Endothelial cell of hepatic sinusoid (primary cell): Measurements from ENCODE around the gene BRD2.

Experiments used
- in situ Hi-C: cut with HindIII; loops from 2 replicates; pipeline ENCODE4 v1.10.0; 2017; ENCODE audit warnings: low sequenced_read_pairs

Gene BRD2

GRCh38 chr6:33019372-33019771 is 51.0 kb downstream of the BRD2 start:
- in situ Hi-C loops: no loop called here

DNA sequence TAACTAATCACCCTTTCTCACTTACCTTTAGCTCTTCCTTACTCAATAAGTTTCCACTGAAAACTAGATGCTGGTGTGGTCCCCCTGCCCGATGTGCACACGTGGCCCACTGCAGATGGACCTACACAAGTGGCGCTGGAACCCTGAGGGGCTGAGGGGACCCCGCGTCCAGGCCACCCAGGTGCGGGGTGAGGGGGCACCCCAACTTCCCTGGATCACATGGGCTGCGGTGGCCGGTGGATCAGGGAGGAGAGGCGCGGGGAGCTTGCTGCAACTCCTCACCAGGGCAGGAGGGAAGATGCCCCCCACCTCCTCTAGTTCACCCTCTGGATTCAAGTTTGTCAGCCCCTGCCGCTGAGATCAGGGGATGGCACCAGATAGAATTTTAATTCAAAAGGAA is 53.5 kb downstream of the BRD2 start:
- in situ Hi-C loops: no loop called here

- in situ Hi-C loops: no loop called here
Measured at GRCh38 chr6:33023536-33023935, 55.1 kb downstream of the BRD2 start.

DNA sequence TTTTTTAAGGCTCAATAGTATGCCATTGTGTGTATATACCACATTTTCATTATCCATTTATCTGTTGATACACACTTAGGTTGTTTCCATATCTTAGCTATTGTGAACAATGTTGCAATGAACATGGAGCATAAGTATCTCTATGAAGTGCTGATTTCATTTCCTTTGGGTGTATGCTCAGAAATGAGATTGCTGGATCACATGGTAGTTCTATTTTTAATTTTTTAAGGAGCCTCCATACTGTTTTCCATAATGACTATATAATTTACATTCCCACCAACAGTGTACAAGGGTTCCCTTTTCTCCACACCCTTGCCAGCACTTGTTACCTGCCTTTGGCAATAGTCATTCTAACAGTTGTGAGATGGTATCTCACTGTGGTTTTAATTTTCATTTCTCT is 56.1 kb downstream of the BRD2 start:
- in situ Hi-C loops: no loop called here

- in situ Hi-C loops: no loop called here
Measured at GRCh38 chr6:33028220-33028849, 59.9 kb downstream of the BRD2 start.

DNA sequence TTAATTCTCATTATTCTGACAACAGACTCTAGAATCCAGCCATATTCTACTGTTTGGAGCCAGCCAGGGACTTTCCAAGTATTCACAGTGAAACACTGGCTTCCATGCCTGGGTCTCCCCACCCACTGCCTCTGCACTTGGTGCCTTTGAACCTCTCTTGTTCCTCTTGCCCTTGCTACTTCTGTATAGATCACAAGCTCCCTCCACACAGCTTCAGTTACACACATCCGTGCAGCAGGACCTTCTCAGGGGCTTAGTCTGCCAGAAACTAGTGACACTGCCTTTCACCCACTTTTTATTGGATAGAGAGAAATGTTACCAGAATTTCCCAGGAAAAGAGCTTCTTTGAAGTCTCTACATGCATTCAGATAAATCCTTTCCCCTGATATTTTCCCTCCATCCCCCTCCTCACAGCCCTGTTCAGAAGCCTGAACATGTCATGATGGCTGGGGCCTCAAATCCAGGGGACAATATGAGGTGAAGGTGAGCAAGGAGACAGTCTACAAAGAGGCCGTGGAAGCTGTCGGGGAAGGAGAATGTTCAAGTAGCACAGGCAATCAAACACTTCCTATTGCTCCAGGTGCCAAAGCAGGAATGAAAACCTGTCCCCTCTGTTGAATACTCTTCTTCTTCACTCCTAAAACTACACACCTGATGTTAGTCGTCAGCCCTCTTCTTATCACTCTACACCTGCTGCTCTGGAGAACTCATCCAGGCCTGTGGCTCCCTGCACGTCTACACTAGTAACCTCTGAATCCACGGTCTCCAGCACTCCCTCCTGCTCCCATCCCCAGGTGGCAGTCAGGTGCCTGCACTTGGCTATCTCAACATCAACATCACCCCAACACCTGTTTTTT is 61.2 kb downstream of the BRD2 start:
- in situ Hi-C loops: no loop called here

DNA sequence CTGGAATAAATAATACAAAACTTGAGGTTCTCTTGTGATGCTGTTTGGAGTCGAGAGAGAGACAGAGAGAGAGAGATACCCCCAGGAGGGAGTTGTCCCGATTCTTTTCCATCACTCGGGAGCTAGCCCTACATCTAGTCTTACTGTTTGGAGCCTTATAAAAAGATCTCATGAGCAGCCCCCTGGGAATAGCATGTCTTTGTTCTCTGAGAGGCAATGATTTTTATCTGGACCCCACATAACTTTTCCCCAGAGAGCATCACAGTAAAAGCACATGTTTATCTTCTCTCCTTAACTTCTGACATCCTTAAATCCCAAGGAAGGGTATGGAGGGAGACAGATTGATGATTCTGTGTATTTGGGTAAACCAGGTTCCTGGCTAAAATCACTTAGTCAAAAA is 61.9 kb downstream of the BRD2 start:
- in situ Hi-C loops: no loop called here
